ENCODE measurements around the gene RENBP.

RENBP gene

DNA sequence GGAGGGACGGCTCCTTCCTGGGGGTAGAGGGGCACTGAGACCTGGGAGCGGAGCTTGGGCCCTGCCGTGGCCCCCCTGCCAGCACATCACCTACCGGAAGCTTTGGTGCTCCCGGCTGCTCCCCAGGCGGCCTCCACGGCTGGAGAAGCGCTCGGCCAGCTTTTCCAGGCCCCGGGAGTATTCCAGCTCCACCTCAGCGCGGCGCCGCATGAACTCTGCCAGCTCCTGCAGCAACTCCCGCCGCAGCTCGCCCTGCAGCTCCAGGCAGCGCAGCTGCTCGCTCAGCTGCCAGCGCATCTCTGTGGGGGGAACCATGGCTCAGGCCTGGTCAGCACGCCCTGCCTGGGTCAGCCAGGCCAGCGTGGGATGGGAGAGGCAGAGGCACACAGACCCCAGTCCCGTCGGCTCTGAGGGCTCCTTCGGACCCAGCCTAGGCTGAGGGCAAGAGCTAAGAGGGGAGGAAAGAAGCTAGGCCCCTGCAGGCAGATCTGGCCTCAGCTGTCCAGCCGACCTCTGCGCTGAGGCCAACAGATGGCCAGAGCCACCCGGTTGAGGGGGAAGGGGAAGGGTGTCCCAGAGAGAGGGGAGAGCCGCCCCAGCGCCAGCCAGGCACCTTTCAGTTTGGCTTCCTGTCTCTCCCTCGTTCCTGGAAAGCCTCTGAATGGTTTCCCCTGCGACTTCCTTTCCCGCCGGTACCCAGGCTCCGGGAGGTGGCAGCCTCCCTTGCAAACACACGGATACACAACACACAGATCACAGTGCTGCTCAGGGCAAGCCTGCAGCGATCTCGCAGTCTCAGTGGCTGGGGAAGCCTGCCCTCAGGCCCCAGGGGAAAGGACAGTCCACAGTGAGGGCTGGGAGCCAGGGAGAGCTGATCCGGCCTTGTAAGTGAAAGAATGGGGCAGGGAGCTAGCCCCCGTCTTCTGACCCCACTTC, 22.7 kb downstream of the RENBP start:
- in situ Hi-C loops (cut with MboI; ENCODE audit: low sequenced_read_pairs), result no loop called here

DNA sequence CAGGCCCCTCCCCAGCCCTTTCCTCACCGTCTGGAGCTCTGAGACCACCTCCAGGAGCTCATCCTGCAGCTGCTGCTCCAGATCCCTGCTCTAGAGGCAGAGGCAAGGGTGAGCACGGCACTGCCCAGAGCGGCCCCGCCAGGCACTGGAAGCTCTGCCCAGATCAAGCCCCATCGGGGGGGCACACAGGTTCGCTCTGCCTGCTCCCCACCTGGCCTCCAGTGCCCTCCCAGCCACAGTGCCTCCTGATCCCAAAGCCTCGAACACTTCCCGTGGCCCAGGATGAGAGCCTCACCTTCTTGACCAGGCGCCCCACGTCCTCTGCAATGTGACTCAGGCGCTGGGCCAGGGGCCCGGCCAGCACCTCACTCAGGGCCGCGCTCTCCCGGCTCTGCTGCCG, 23.4 kb downstream of the RENBP start:
- in situ Hi-C loops (cut with MboI; ENCODE audit: low sequenced_read_pairs), result no loop called here

DNA sequence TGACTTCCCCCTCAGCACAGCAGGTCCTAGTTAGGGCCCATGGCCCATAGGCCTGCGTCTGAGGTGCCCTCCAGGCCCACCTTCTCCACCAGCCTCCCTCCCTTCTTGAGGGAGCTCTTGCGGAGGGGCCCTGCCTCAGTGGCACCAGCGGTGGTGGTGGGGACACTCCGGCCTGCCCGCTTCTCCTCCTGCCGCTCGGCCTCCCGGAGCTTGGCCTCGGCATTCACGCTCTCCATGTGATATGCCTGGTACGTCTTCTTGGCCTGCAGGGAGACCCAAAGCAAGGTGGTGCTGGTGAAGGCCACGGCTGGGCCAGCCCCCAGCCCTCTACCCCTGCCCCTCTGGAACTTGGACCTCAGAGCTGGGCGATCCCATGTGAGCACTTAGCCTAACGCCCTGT, 23.9 kb downstream of the RENBP start:
- in situ Hi-C loops (cut with MboI; ENCODE audit: low sequenced_read_pairs), result no loop called here

DNA sequence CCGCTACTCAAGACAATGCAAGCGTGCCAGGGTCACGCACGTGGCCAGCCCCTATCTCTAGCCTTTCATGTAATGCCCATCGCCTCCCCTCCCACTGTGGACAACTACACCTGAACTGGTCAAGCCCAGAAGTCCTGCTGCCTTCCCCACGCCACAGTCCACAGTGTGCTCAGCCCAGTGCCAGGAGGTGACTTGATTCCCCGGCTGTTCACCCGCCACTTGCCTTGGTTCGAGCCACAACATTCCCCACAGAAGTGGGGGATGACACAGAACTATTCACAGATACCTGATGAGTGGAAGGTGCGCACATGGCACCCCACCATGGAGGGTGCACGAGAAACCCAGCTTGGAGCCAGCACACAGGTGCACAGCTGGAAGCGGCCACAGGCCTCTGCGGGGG, 25.2 kb downstream of the RENBP start:
- in situ Hi-C loops (cut with MboI; ENCODE audit: low sequenced_read_pairs), result no loop called here

DNA sequence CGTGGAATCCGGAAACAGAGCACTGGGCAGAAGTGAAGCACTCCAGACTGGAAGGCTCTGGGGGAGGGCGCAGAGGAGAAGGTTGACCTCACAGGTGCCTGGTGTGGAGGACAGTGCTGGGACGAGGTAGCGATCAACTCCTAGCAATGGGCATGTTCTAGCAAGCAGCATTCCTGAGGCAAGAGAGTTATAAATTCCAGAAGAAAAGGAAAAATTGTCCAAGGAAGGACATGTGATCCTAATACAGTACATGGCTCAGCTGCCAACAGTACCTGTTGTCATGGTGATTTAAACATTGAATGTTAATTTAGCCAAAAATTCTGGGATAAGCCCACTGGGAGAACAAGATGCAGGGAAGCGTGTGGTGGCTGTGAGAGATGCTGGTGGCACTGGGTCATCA, 26.6 kb downstream of the RENBP start:
- in situ Hi-C loops (cut with MboI; ENCODE audit: low sequenced_read_pairs), result no loop called here

DNA sequence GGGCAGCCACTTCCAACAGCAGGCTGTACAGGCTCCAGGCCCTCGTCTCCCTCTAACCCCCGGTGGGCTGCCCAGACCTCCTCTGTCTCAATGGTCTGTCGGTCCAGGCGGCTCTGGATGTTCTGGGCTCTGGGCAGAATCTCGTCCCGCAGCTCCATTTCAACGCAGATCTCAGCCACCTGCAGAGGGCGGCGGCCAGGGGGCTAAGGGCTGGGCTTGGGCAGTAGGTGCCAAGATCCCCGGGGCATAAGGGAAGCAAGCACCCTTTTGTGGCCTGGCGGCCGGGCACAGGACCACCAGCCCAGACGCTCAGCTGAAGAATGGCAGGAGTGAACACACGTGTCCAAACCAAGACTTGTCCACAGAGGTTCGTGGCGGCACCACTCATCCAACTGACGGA, 30.7 kb downstream of the RENBP start:
- in situ Hi-C loops (cut with MboI; ENCODE audit: low sequenced_read_pairs), result no loop called here

DNA sequence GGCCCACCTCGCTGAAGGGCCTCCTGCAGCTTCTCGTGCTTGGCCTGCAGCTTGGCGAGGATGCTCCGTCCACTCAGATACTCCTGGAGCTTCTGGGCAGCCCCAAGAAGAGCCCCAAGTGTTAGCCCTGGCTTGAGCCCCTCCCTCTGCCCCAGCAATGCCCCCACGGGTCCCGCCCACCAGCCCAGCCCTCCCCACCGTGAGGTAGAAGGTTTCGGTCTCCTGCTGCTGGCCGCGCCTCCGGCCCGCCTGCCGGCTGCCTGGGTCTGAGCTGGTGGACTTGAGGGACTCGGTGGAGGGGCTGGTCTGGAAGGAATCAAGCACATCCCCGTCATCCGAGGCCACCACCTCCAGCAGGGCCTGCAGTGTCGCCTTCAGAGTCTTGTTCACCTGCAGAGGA, 31.2 kb downstream of the RENBP start:
- in situ Hi-C loops (cut with MboI; ENCODE audit: low sequenced_read_pairs), result no loop called here

DNA sequence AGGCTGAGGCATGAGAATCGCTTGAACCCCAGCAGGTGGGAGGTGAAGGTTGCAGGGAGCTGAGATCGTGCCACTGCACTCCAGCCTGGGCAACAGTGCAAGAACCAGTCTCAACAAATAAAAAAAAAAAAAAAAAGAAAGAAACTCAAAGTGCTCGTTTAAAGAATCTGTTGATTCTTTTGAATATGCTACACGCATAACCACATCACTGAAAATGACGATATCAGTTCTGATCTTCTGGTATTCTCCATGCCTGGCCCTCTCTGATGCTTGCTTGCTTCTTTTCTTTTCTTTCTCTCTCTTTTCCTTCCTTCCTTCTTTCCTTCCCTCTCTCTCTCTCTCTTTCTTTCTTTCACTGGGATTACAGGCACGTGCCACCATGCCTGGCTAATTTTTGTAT, 32.6 kb downstream of the RENBP start:
- in situ Hi-C loops (cut with MboI; ENCODE audit: low sequenced_read_pairs), result no loop called here

DNA sequence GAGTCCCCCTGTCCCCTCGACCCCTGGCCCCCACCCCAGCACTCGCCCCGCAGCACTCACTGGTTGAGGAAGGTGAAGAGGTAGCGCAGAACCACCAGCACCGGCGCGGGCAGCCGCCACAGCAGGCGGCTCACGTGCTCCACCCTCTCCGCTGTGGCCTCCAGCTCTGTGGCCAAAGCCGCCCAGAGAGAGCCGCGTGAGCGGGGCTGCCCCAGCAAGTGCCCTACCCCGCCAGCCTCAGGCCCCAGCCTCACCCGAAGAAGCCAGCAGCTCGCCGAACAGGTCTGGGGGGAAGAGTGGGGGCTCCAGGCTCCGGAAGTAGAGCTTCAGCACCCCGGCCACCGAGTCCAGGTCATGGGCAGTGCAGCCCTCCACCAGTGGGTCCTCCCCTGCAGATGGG, 34.0 kb downstream of the RENBP start:
- in situ Hi-C loops (cut with MboI; ENCODE audit: low sequenced_read_pairs), result no loop called here

DNA sequence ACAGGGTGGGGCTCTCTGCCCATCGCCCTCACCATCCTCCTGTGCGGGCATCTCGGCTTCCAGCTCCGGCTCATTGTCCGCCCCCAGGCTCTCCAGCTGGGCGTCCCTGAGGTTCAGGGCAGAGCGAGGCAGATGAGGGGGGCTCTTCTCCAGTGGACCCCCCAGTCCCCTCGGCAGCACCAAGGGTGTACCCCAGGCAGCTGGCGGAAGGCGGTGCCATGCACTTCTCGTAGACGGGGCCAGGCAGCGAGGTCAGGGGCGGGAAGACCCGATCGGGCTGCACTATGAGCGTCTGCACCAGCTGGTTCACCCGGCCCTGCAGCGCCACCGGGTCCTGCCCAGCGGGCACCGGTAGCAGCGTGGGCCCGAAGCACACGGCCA, 34.5 kb downstream of the RENBP start:
- in situ Hi-C loops (cut with MboI; ENCODE audit: low sequenced_read_pairs), result no loop called here

DNA sequence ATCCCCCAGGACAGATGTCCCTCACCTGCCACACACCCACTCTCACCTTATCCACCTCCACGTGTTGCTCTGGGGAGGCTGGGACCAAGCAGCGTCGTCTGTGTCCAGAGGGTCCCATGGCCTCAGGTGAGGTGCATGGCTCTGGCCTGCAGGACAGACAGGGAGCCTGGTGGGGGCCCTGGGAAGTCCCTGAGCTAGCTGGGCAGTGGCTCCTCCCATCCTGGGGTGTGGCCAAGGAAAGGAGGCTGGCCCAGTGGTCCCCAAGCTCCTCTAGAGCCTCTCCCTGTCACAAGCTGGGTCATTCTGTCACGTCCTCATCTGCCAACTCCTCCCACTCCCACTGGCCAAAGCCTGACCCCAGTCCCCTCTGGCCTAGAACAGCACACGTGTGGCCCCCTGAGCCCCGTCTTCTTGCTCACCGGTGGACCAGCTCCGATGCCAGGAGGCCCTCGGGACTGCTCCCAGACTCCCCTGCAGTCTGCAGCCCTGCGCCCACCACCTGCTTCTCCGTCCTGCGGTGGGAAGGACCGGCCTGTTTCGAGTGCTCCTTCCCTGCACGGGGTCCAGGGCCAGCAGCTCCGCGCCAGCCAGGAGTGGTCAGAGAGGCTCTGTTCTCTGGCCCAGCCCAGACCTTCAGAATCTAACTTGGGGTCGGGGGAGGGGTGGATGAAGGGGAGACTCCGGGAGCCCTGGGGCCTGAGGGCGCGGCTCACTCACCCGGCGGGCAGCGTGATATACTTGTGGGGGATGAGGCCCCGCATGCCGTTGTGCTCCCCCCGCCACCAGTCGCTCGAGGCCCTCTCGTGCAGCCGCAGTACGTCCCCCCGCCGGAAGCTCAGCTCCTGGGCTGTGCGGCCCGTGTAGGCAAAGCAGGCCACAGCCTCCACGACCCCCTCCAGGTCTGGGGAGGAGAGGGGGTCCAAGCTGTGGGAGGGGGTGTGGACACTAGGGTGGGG, 35.1 kb downstream of the RENBP start:
- in situ Hi-C loops (cut with MboI; ENCODE audit: low sequenced_read_pairs), result no loop called here

DNA sequence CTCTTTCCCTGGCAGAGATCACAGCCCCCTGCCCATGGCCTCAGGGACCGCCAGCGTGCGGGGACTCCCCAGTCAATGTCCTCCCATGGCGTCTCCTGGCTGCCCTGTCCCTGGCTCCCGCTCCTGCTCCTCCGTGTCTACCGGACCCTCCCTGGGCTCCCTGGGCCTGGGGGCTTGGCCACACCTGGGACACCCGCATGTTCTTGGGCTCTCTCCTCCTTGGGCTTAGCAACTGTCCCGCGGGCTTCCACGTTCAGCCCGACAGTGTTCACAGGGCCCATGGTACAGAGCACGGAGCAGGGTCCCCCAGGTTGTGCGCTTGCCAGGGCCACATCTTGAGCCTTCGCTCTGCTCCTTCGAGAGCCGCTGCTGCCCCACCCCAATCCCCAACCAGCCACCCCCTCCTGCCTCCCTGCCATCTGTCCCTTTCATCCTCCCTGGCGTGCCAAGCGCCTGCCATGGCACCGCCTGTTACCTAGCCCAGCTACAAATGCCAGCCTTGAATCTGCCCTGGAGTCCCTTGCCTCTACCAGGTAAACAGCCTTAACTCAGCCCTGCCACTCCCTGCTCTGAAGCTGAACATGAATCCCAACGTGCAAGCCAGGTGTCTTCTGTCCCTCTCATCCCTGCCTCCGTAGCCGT, 36.1 kb downstream of the RENBP start:
- in situ Hi-C loops (cut with MboI; ENCODE audit: low sequenced_read_pairs), result no loop called here

DNA sequence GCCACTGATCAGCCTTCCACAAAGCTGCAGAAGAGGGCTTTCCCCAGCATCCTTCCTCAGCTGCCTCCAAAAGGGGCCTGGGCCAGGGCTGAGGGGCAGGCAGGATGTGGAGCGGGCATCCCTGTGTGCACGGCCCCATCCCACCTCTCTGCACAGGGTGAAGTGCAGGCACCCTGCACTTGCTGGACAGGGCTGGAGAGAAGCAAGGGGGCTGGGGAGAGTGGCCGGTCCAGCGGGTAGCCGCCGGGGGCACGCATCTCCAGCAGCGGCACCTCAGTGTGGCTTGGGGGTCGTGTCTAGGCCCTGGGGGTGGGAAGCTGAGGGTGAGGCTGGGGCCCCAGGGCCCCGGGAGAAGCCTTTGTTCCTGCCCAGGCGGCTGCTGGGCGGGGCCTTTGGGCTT, 37.0 kb downstream of the RENBP start:
- in situ Hi-C loops (cut with MboI; ENCODE audit: low sequenced_read_pairs), result no loop called here

DNA sequence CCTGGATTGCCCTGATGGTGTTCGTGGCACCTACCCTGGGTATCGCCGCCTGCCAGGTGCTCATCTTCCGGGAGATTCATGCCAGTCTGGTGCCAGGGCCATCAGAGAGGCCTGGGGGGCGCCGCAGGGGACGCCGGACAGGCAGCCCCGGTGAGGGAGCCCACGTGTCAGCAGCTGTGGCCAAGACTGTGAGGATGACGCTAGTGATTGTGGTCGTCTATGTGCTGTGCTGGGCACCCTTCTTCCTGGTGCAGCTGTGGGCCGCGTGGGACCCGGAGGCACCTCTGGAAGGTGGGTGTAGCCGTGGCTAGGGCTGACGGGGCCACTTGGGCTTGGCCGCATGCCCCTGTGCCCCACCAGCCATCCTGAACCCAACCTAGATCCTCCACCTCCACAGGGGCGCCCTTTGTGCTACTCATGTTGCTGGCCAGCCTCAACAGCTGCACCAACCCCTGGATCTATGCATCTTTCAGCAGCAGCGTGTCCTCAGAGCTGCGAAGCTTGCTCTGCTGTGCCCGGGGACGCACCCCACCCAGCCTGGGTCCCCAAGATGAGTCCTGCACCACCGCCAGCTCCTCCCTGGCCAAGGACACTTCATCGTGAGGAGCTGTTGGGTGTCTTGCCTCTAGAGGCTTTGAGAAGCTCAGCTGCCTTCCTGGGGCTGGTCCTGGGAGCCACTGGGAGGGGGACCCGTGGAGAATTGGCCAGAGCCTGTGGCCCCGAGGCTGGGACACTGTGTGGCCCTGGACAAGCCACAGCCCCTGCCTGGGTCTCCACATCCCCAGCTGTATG, 38.1 kb downstream of the RENBP start:
- in situ Hi-C loops (cut with MboI; ENCODE audit: low sequenced_read_pairs), result no loop called here

DNA sequence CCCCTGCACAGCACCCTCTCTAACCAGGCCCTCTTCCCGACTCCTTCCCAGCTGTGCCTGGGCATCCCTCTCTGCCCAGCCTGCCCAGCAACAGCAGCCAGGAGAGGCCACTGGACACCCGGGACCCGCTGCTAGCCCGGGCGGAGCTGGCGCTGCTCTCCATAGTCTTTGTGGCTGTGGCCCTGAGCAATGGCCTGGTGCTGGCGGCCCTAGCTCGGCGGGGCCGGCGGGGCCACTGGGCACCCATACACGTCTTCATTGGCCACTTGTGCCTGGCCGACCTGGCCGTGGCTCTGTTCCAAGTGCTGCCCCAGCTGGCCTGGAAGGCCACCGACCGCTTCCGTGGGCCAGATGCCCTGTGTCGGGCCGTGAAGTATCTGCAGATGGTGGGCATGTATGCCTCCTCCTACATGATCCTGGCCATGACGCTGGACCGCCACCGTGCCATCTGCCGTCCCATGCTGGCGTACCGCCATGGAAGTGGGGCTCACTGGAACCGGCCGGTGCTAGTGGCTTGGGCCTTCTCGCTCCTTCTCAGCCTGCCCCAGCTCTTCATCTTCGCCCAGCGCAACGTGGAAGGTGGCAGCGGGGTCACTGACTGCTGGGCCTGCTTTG, 38.9 kb downstream of the RENBP start:
- in situ Hi-C loops (cut with MboI; ENCODE audit: low sequenced_read_pairs), result no loop called here

DNA sequence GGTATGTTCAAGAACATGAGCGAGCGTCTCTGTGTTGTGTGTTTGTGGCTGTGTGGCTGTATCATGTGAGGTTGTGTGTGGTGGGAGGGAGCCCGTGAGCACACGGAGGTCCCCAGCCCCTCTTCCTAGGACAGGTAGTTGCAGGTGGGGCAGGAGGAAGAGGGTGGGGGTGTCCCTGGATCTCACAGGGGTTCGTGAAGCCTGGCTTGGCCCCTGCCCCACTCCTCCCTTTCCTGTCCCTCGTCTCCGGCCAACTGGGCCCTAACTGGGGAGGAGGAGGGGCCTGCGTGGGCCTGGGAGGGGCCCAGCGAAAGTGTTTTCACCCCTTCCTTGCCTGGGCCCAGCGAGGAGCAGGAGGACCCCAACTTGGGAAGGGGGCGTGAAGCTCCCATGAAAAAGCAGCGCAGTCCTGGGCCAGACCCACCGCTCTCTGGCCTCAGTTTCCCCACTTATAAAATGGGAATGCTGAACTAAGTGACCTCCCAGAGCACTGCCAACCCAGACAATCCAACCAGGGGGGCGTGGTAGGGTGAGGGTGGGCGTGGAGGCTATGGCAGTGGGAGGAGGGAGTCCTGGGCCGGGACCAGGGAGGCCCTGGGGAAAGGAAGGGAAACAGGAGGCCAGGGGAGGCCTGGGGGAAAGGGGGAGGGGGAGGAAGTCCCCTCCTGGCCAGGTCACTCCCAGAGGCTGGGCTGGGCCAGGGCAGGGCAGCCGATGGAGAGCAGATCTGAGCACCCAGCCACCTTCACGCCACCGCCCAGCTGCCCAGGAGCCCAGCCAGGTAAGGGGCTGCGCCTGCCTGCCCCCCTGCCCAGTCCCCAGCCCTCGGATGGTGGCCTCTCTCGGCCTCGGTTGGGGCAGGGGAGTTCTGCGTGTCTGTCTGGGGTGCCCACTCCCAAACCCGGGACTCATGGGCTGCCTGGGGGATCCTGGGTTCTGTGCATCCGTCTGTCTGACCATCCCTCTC, 40.2 kb downstream of the RENBP start, which contains the start of gene AVPR2:
AVPR2 (plus strand) TSS at position 683 of the 967 bp plus-strand sequence. CDS start 473 bp downstream, outside the sequence.
- in situ Hi-C loops (cut with MboI; ENCODE audit: low sequenced_read_pairs), result no loop called here

DNA sequence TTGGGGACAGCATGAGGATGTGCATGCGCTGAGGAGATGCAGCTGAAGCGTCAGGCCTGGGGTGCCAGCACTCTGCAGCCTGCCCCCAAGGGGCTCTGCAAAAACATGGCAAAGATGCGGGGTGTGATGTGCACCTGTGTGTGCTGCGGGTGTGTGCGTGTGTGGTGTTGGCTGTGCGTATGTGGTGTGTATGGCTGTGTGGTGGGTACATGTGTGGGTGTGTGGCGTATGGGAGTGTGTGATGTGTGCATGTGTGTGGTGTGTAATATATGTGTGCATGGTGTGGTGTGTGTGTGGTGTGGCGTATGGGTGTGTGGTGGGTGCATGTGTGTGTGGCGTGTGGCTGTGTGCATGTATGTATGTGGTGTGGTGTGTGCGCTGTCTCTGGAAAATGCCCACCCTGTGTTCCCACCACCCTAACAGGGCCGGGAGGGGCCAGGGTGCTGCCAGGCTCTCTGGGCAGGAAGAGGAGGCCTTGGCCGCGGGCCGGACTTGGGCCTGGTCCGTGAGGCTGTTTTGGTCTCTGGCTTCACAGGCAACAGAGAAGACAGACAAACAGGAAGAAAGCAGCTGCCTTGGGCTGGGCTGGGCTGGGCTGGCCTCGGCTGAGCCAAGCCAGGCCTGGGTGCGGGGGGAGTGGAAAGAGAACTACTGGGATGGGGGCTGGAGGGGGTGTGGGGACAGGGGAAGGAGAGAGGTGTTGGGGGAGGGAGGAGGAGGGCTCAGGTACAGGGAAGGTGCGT, 41.0 kb downstream of the RENBP start:
- in situ Hi-C loops (cut with MboI; ENCODE audit: low sequenced_read_pairs), result no loop called here

DNA sequence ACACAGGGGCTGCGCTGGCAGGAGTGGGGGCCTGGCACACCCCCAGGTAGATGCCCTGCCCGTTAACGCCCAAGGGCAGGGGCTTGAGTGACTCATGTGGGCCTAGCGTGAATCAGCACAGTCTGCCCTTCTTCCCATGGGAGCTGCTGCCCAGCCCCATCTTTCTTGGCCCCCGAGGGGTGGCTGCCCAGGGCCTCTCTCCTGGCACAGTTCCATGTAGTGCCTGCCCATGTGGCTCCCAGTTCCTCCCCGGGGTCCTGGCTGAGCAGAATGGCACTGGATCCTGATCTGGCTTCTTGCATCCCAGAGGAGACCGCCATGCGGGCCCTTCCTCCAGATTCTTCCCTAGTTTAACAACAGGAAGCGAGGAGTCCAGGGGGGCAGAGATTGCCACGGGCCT, 42.1 kb downstream of the RENBP start:
- in situ Hi-C loops (cut with MboI; ENCODE audit: low sequenced_read_pairs), result no loop called here
